ENCODE data around the gene SEMA5A.

The SEMA5A gene

GRCh38 chr5:9168791-9169556, 376.9 kb downstream of the SEMA5A start:
- no peak for TF ChIP-seq CTCF (IDR thresholded peaks at IDR 0.05; ENCODE audit: insufficient read depth, low read length)
- no peak for TF ChIP-seq REST (IDR thresholded peaks at IDR 0.05; ENCODE audit: insufficient replicate concordance, low read depth)
- no peak for TF ChIP-seq POLR2AphosphoS5 (IDR thresholded peaks at IDR 0.05; ENCODE audit: low read depth)
- TF ChIP-seq GABPA (IDR thresholded peaks at IDR 0.05; ENCODE audit: low read depth), result no peak
- TF ChIP-seq SPI1 (IDR thresholded peaks at IDR 0.05; ENCODE audit: borderline replicate concordance, low read depth), result no peak
- H3K27ac ChIP-seq (replicated peaks), result no peak overlapping the region
- no peak overlapping the region for H3K4me3 ChIP-seq (replicated peaks; ENCODE audit: insufficient read depth, low read length)
- H3K27me3 ChIP-seq (ENCODE audit: insufficient read depth, poor library complexity, severe bottlenecking), result no peaks in the 10 kb centered on the region
- no peak for DNase-seq (ENCODE audit: low read depth in 1 of 2, low spot score in 1 of 2)

DNA sequence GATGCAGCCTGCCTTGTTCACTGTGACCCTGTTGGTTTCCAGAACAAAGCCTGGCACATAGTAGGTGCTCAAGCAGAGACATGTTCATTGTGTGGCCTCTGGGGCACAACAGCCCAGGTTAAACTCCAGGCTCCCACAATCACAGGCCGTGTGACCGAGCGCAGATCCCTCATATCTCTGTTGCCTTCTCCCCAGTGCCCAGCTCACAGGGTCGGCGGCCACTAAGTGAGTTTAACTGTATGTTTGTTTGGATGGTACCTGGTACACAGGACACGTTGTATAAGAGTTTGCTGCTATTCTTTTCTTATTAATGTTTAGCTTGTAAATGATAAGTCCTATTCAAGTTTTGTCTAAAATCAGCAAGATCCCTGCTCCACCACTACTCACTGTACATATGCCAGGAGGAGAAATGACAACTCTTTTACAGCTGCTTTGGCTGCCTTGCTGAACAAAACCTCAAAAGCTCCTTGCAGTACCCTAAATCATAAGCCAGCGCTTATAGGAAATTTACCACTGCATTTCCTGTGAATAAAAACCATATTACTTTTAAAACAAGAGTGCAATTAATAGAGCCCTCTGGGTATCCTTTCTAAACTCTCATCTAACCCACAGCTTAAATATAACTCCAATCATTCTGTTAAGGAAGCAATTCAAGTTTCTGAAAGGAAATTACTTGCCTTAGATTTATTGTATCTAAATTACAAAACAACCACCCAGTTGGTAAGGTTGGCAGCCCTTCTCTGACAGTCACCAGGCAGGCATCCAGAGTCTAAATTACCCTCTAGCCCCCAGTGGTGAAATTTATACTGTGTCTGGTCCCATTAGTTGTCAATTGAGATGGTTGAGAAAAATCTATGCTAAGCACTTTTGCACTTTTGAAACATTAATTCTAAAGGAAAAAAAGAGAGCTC, 379.4 kb downstream of the SEMA5A start:
- H3K27me3 ChIP-seq (ENCODE audit: insufficient read depth, poor library complexity, severe bottlenecking), result no peaks in the 10 kb centered on the region

More for the DNA sequence above, 379.4 kb downstream of the SEMA5A start:
- no peak for DNase-seq (ENCODE audit: low read depth in 1 of 2, low spot score in 1 of 2)
- TF ChIP-seq REST (IDR thresholded peaks at IDR 0.05; ENCODE audit: insufficient replicate concordance, low read depth), result no peak
- no peak for TF ChIP-seq GABPA (IDR thresholded peaks at IDR 0.05; ENCODE audit: low read depth)
- no peak for TF ChIP-seq SPI1 (IDR thresholded peaks at IDR 0.05; ENCODE audit: borderline replicate concordance, low read depth)
- no peak for TF ChIP-seq CTCF (IDR thresholded peaks at IDR 0.05; ENCODE audit: insufficient read depth, low read length)
- no peak for TF ChIP-seq POLR2AphosphoS5 (IDR thresholded peaks at IDR 0.05; ENCODE audit: low read depth)
- Histone ChIP-seq H3K27ac (replicated peaks) (no peak overlapping the region), H3K4me3 (replicated peaks; ENCODE audit: insufficient read depth, low read length) (no peak overlapping the region)
